GM18873 (cell line): ENCODE data around the gene NBEAL2.

Source experiments
- ATAC-seq: cut with Tn5 transposase; IDR thresholded peaks from one replicate; pipeline ENCODE4 v1.9.1; 2021; ENCODE audit warnings: mild to moderate bottlenecking, moderate library complexity, moderate number of reproducible peaks; ENCODE audit not compliant: unreplicated experiment, low FRiP score

Gene NBEAL2

GRCh38 chr3:46942481-46943236 lies 36.8 kb upstream of the NBEAL2 start:
- no peak for ATAC-seq

GRCh38 chr3:46943237-46944187 lies 36.0 kb upstream of the NBEAL2 start:
- no peak for ATAC-seq

GRCh38 chr3:46944191-46944590 lies 35.3 kb upstream of the NBEAL2 start:
- no peak for ATAC-seq

- ATAC-seq = no peak
Observed at GRCh38 chr3:46946416-46946815, 33.0 kb upstream of the NBEAL2 start.

GRCh38 chr3:46946856-46947545 lies 32.5 kb upstream of the NBEAL2 start:
- ATAC-seq = no peak

GRCh38 chr3:46947546-46947901 lies 31.9 kb upstream of the NBEAL2 start:
- no peak for ATAC-seq

- ATAC-seq = no peak
Observed at GRCh38 chr3:46947981-46948791, 31.3 kb upstream of the NBEAL2 start.

GRCh38 chr3:46948830-46949671 lies 30.4 kb upstream of the NBEAL2 start:
- ATAC-seq = no peak

- ATAC-seq = no peak
Observed at GRCh38 chr3:46950177-46950576, 29.3 kb upstream of the NBEAL2 start.

GRCh38 chr3:46950650-46951241 lies 28.7 kb upstream of the NBEAL2 start:
- ATAC-seq = no peak

- no peak for ATAC-seq
Observed at GRCh38 chr3:46952813-46953212, 26.7 kb upstream of the NBEAL2 start.

- ATAC-seq = no peak
Observed at GRCh38 chr3:46953234-46954010, 26.0 kb upstream of the NBEAL2 start.

- no peak for ATAC-seq
Observed at GRCh38 chr3:46954178-46954577, 25.3 kb upstream of the NBEAL2 start.

GRCh38 chr3:46955157-46955556 lies 24.3 kb upstream of the NBEAL2 start:
- no peak for ATAC-seq

GRCh38 chr3:46955801-46956259 lies 23.6 kb upstream of the NBEAL2 start:
- ATAC-seq = no peak

GRCh38 chr3:46957092-46957820 lies 22.2 kb upstream of the NBEAL2 start:
- no peak for ATAC-seq

GRCh38 chr3:46958467-46959160 lies 20.9 kb upstream of the NBEAL2 start:
- no peak for ATAC-seq
